GM19099 (cell line): Measurements from ENCODE around the gene USP21.
A peak's percentile ranks its signal among the peaks of the same experiment; 100 is the strongest.

Experiments
- POLR2A ChIP-seq: IDR thresholded peaks from 3 replicates; pipeline ENCODE4 v1.6.1; 2011; ENCODE audit warnings: low read depth; ENCODE audit not compliant: insufficient read length; ENCODE audit errors: extremely low read depth

USP21 gene

GRCh38 chr1:161159087-161159912 is at the start of gene USP21:
USP21 (plus strand) TSS chr1:161159500; CDS start chr1:161160641, 1,141 bp downstream.
- peak; percentile 66 for TF ChIP-seq POLR2A

GRCh38 chr1:161111117-161111516 is 48.2 kb upstream of the USP21 start:
- TF ChIP-seq POLR2A: no peak

GRCh38 chr1:161111527-161111926 is 47.8 kb upstream of the USP21 start:
- no peak for TF ChIP-seq POLR2A

GRCh38 chr1:161113915-161114314 is 45.4 kb upstream of the USP21 start:
- TF ChIP-seq POLR2A: no peak

GRCh38 chr1:161114556-161114955 is 44.7 kb upstream of the USP21 start:
- TF ChIP-seq POLR2A: no peak

- TF ChIP-seq POLR2A: no peak
These were observed 44.1 kb upstream of the USP21 start for GRCh38 chr1:161115132-161115711.

- TF ChIP-seq POLR2A: peak; percentile 93
These were observed 41.3 kb upstream of the USP21 start, which contains the start of the genes NIT1 and PFDN2 for GRCh38 chr1:161117759-161118581. NIT1 (plus strand) TSS chr1:161118105; CDS start chr1:161118177, 72 bp downstream. PFDN2 (minus strand) TSS chr1:161118037; CDS start chr1:161118026, 11 bp downstream.

- no peak for TF ChIP-seq POLR2A
These were observed 40.0 kb upstream of the USP21 start for GRCh38 chr1:161119092-161119903.

GRCh38 chr1:161121042-161121650 is 38.2 kb upstream of the USP21 start:
- no peak for TF ChIP-seq POLR2A

- TF ChIP-seq POLR2A: no peak
These were observed 37.5 kb upstream of the USP21 start for GRCh38 chr1:161121834-161122233.

GRCh38 chr1:161122967-161123366 is 36.3 kb upstream of the USP21 start:
- TF ChIP-seq POLR2A: no peak

GRCh38 chr1:161127649-161128048 is 31.7 kb upstream of the USP21 start:
- TF ChIP-seq POLR2A: no peak

GRCh38 chr1:161128591-161129420 is 30.5 kb upstream of the USP21 start:
- TF ChIP-seq POLR2A: no peak

- no peak for TF ChIP-seq POLR2A
These were observed 29.0 kb upstream of the USP21 start for GRCh38 chr1:161130266-161130665.
